SKM-1 (cell line): ENCODE measurements around the gene C10orf62.
"Not testable (repeated sequence)": the region's sequence is repeated elsewhere in the genome, so short reads cannot be mapped to it uniquely, and the experiment has no call there.

Source experiments
- DNase-seq: peaks from one replicate; lab custom pipeline; 2025; ENCODE audit not compliant: unreplicated experiment; lab: John Stamatoyannopoulos, UW

C10orf62 gene

DNA sequence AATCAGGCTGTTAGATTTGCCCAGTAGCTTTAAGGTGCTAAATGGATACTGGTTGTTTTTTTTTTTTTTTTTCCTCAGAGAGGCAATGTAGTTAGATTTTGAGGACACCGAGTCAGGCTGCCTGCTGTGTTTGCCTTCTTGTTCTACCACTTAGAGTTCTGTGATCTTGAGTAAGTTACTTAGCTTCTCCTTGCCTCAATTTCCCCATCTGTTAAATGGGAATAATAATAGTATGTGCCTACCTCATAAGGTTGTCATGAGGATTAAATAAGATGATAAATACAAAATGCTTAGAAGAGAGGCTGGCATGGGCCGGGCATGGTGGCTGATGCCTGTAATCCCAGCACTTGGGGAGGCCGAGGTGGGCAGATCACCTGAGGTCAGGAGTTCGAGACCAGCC is 29.2 kb downstream of the C10orf62 start:
- no peak for DNase-seq

DNA sequence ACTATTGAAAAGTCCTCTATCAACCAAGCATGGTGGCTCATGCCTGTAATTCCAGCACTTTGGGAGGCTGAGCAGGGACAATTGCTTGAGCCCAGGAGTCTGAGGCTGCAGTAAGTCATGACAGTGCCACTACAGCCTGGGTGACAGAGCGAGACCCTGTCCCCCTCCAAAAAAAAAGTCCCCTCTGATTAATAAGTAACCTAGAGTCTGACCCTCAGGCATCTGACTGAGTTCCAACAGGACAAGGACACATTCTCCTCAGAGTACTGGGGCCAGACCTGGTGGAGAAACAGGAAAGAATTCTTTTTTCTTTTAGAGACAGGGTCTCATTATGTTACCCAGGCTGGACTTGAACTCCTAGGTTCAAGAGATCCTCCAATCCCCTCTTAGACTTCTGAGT is 33.8 kb downstream of the C10orf62 start:
- DNase-seq, result no peak

DNA sequence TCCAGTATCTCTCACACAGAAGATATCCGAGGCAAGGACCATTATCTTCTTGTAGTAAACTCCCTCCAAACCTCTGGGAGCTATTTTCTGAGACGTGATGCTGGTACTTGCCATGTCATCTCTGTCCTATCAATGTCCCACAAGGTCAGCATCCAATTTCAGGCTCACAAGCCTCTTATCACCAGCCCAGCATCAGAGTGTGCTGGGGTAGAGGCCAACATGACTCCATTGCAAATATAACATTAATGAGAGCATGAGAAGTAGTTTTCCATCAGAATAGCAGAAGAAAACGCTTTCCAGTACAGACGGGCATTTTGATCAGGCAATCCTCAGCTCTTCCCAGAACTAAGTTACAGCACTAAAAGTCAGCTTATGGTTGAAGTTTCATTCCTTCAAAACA is 38.2 kb downstream of the C10orf62 start:
- no peak for DNase-seq

DNA sequence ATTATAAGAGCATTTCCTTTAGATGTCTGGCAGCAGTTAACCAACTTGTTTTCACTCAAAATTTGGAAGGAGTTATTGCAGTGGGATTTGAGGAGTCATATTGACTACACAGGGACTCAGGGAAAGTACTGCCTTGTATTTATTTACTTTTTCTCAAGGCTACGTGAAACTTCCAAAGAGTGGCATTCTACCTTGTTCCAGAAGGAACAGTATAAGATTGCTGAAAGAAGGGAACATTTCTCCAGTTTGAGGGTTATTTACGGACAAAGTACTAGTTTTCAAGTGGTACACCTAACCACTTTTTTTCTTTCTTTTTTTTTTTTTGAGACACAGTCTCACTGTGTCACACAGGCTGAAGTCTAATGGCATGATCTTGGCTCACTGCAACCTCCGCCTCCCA is 38.7 kb downstream of the C10orf62 start:
- DNase-seq, result no peak

DNA sequence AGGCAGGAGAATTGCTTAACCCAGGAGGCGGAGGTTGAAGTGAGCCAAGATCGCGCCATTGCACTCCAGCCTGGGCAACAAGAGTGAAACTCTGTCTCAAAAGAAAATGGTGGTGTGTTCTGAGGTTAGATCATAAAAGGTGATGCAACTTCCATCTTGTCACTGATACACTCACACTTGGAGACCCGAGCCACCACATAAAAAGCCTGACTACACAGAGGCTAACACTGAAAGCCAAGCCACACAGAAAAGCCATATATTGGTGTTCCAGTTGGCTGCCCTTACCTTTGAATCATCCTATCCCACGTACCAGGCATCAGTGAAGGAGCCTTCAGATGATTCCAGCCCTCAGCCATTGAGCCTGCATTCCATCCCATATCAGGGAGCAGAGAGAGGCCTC is 39.8 kb downstream of the C10orf62 start:
- DNase-seq, result no peak

DNA sequence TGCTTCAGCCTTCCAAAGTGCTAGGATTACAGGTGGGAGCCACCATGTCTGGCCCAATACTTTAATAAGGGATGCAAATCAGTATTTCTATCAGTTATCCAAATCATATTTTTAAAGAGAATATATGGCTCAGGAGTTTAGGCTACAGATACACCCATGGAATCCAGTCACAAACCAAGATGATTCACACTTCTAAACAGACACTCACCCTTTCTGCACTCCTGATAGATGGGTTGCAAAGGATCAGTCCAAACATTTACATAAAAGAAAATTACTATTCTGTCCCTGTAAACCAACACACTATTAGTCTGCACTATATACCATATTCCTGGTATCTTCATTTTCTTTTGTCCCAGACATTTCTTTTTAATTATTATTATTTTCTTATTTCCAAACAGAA is 41.6 kb downstream of the C10orf62 start:
- DNase-seq, result no peak

DNA sequence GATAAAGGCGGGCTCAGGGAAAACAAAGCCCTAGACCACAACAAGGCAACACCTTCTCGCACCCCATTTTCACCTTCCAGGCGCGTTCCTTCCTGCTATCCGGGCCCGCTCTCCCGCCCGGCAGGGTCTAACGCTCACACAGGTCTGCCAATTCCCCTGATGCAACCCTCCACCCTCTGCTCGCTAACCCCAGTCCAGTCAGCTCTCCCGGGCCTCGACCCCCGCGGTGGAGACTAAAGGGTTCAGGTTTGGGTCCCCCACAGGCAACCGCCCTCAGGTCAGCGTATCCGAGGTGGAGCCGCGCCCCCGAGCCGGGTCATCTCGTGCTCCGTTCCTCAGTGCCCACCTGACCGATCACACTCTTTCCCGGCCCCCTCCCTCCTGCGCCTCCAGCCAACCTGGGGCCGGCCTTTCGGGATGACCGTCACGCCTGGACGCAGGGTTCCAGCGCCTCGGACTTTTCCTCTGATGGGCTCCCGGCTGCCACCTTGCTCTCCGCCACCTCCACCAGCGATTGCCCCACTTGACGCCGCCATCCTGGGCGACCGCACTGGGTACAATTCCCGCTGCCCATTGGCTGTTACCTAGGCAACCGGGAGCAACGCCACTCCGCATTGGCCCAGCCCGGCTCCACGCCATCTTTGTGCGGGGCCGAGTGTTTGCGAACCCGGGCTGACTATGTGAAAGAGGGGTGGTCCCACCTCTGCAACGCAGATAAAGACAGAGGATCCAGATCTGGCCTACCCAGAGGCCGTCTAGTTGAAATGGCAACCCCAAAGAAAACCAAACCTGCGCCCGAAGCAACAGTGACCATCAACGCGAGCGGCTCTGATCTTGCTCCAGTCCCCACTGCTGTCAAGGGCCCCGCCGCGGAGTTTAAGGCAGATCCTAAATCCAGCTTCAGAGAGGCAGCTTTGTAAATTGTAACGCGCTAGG is 43.7 kb downstream of the C10orf62 start, which contains the start of gene MORN4:
MORN4 (minus strand) TSS at position 552 of the 936 bp plus-strand sequence. CDS start 13,847 bp downstream, outside the sequence.
- DNase-seq, result peak; percentile 71

DNA sequence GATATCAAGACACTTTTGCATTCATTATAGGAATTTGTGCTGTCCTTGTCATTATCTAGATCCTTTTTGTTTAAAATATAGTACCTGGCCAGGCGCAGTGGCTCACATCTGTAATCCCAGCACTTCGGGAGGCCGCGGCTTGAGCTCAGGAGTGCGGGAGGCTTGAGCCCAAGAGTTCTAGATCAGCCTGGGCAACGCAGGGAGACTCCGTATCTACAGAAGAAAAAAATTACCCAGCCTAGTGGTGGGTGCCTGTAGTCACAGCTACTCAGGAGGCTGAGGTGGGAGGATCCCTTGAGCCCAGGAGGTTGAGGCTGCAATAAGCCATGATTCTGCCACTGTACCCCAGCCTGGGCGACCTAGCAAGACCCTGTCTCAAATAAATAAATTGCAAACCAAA is 44.4 kb downstream of the C10orf62 start:
- DNase-seq, result no peak

DNA sequence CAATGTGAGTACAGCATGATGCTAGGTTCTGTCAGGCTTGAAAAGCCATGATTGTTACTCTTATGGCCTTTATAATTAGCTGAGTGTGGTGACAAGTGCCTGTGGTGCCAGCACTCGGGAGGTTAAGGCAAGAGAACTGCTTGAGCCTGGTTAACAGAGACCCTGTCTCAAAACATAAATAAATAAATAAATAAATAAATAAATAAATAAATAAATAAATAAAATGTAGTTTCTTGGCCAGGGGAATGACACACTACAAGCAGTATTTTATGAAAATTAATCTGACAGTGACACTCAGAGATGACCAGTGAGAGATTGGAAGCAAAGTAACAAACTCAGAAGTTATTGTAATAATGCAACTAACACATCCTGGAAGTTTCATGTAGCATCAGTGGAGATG is 46.1 kb downstream of the C10orf62 start:
- no peak for DNase-seq

DNA sequence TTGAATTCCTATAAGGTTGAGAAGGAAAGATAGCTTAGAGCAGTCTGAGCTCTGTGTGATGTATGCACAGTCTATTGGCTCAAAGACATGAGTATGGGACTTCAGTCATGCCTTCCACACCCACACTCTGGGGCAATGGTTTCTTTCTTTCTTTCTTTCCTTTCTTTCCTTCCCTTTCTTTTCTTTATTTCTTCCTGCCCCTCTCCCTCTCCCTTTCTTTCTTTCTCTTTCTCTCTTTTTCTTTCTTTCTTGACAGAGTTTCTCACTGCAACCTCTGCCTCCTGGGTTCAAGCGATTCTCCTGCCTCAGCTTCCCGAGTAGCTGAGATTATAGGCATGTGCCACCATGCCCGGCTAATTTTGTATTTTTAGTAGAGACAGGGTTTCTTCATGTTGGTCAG is 49.6 kb downstream of the C10orf62 start:
- DNase-seq, result not testable (repeated sequence)

DNA sequence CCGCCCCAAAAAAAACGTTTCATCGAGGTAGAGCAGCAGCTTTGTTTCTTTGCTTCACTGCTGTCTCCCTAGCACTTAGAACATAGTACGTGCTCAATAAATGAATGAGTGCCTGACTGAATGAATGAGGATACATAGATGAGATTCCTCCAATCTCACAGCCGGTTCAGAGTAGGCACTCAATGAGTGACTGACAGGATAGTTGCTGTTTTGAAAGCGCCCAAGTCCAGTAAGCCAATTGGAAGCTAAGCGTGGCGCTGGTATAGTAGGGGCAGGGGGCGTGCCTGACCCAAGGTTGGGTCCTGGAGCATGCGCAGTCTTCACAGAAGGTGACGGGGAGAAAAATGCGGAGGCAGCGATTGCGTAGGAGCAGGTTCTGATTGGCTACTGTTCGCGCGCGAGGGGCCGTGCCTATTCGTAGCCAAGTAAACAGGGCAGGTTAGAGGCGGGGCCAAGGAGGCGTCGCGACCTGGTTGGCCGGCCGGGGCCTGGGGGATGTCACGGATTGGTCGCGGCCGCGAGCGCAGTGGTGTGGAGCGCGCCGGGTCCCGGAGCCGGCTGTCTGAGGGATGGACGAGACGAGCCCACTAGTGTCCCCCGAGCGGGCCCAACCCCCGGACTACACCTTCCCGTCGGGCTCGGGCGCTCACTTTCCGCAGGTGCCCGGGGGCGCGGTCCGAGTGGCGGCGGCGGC is 50.8 kb downstream of the C10orf62 start, which contains the start of gene PI4K2A:
PI4K2A (plus strand) TSS at position 498 of the 694 bp plus-strand sequence; CDS start at position 570, 72 bp downstream.
- peak; percentile 98 for DNase-seq
